Memory B cell (primary cell): ENCODE measurements around the gene GPR152.

Experiments used
- ATAC-seq: fragments of 150-1000 bp; cut with Tn5 transposase; 2 replicates; pipeline ENCODE4 v1.10.0; 2021; ENCODE audit warnings: low read depth, mild to moderate bottlenecking, moderate library complexity
- DNase-seq, 2 donors: peaks; one replicate each; pipeline ENCODE4 v3.0.0; 2022; ENCODE audit warnings: low spot score in 2 of 2
- H3K27ac Mint-ChIP-seq: one replicate; pipeline ENCODE4 v1.8.0; 2022; ENCODE audit warnings: mild to moderate bottlenecking, moderate library complexity, mixed read lengths
- H3K27me3 Mint-ChIP-seq: one replicate; pipeline ENCODE4 v1.8.0; 2022; ENCODE audit warnings: mixed read lengths
- H3K36me3 Mint-ChIP-seq: one replicate; pipeline ENCODE4 v1.8.0; 2022; ENCODE audit warnings: mild to moderate bottlenecking, mixed read lengths
- H3K4me1 Mint-ChIP-seq: one replicate; pipeline ENCODE4 v1.8.0; 2022; ENCODE audit warnings: mixed read lengths
- H3K4me3 Mint-ChIP-seq: one replicate; pipeline ENCODE4 v1.8.0; 2022; ENCODE audit warnings: mild to moderate bottlenecking, moderate library complexity, mixed read lengths
- H3K9me3 Mint-ChIP-seq: one replicate; pipeline ENCODE4 v1.8.0; 2022; ENCODE audit warnings: mixed read lengths

Gene GPR152

GRCh38 chr11:67452141-67452952 lies at the start of gene GPR152:
GPR152 (minus strand) TSS chr11:67452729; CDS start chr11:67452724, 5 bp downstream.
- Mint-ChIP-seq H3K4me3 (no peak within 1 kb of the TSS), H3K9me3 (no peaks in the 10 kb centered on the region), H3K36me3 (no peaks in the 10 kb centered on the region), H3K27ac (no peak within 1 kb of the TSS), H3K27me3 (no peaks in the 10 kb centered on the region), H3K4me1 (peaks cover 28% of the 10 kb centered on the region)
- ATAC-seq: no peak
- DNase-seq: no peak

- Mint-ChIP-seq H3K36me3 (peaks cover 17% of the 10 kb centered on the region), H3K27ac (no peak overlapping the region), H3K9me3 (no peaks in the 10 kb centered on the region), H3K4me3 (no peak overlapping the region), H3K27me3 (no peaks in the 10 kb centered on the region), H3K4me1 (peaks cover 28% of the 10 kb centered on the region)
- DNase-seq: no peak
- ATAC-seq: no peak
Observed at GRCh38 chr11:67501854-67502253, 49.3 kb upstream of the GPR152 start.

GRCh38 chr11:67500831-67501715 lies 48.5 kb upstream of the GPR152 start:
- peaks cover 23% of the 10 kb centered on the region for H3K4me1 Mint-ChIP-seq
- ATAC-seq: no peak
- no peaks in the 10 kb centered on the region for H3K9me3 Mint-ChIP-seq
- H3K36me3 Mint-ChIP-seq: peaks cover 18% of the 10 kb centered on the region
- DNase-seq: no peak
- no peak overlapping the region for H3K27ac Mint-ChIP-seq
- no peak overlapping the region for H3K4me3 Mint-ChIP-seq
- no peaks in the 10 kb centered on the region for H3K27me3 Mint-ChIP-seq

GRCh38 chr11:67500484-67500821 lies 47.9 kb upstream of the GPR152 start:
- H3K36me3 Mint-ChIP-seq: peaks cover 23% of the 10 kb centered on the region
- ATAC-seq (no peak), DNase-seq (no peak)
- no peak overlapping the region for H3K27ac Mint-ChIP-seq
- no peaks in the 10 kb centered on the region for H3K27me3 Mint-ChIP-seq
- H3K4me1 Mint-ChIP-seq: peaks cover 19% of the 10 kb centered on the region
- H3K9me3 Mint-ChIP-seq: no peaks in the 10 kb centered on the region
- no peak overlapping the region for H3K4me3 Mint-ChIP-seq

GRCh38 chr11:67499808-67500483 lies 47.4 kb upstream of the GPR152 start:
- Mint-ChIP-seq H3K4me1 (peaks cover 18% of the 10 kb centered on the region), H3K4me3 (no peak overlapping the region), H3K27ac (no peak overlapping the region), H3K9me3 (no peaks in the 10 kb centered on the region), H3K27me3 (no peaks in the 10 kb centered on the region), H3K36me3 (peaks cover 23% of the 10 kb centered on the region)
- no peak for ATAC-seq
- DNase-seq: no peak

GRCh38 chr11:67498544-67498972 lies 46.0 kb upstream of the GPR152 start:
- Mint-ChIP-seq H3K36me3 (peaks cover 26% of the 10 kb centered on the region), H3K4me1 (peaks cover 13% of the 10 kb centered on the region), H3K27me3 (no peaks in the 10 kb centered on the region), H3K4me3 (no peak overlapping the region), H3K27ac (no peak overlapping the region), H3K9me3 (no peaks in the 10 kb centered on the region)
- ATAC-seq (no peak), DNase-seq (no peak)

GRCh38 chr11:67497656-67498291 lies 45.2 kb upstream of the GPR152 start:
- Mint-ChIP-seq H3K4me1 (peaks cover 7% of the 10 kb centered on the region), H3K27me3 (no peaks in the 10 kb centered on the region), H3K36me3 (peaks cover 23% of the 10 kb centered on the region), H3K9me3 (no peaks in the 10 kb centered on the region), H3K4me3 (no peak overlapping the region), H3K27ac (no peak overlapping the region)
- DNase-seq (no peak), ATAC-seq (no peak)

GRCh38 chr11:67496113-67496512 lies 43.6 kb upstream of the GPR152 start:
- no peaks in the 10 kb centered on the region for H3K9me3 Mint-ChIP-seq
- DNase-seq (no peak), ATAC-seq (no peak)
- H3K27ac Mint-ChIP-seq: no peak overlapping the region
- H3K4me1 Mint-ChIP-seq: peaks cover 5% of the 10 kb centered on the region
- peaks cover 22% of the 10 kb centered on the region for H3K36me3 Mint-ChIP-seq
- H3K27me3 Mint-ChIP-seq: no peaks in the 10 kb centered on the region
- no peak overlapping the region for H3K4me3 Mint-ChIP-seq

- DNase-seq: no peak
- no peaks in the 10 kb centered on the region for H3K27me3 Mint-ChIP-seq
- H3K9me3 Mint-ChIP-seq: no peaks in the 10 kb centered on the region
- peaks cover 18% of the 10 kb centered on the region for H3K36me3 Mint-ChIP-seq
- H3K4me1 Mint-ChIP-seq: peaks cover 5% of the 10 kb centered on the region
- no peak overlapping the region for H3K27ac Mint-ChIP-seq
- no peak overlapping the region for H3K4me3 Mint-ChIP-seq
- ATAC-seq: no peak
Observed at GRCh38 chr11:67495234-67496005, 42.9 kb upstream of the GPR152 start.

- Mint-ChIP-seq H3K27ac (no peak overlapping the region), H3K9me3 (no peaks in the 10 kb centered on the region), H3K27me3 (no peaks in the 10 kb centered on the region), H3K4me3 (no peak overlapping the region), H3K4me1 (peaks cover 8% of the 10 kb centered on the region), H3K36me3 (peaks cover 21% of the 10 kb centered on the region)
- no peak for DNase-seq
- ATAC-seq: no peak
Observed at GRCh38 chr11:67494371-67495233, 42.1 kb upstream of the GPR152 start.

- no peaks in the 10 kb centered on the region for H3K9me3 Mint-ChIP-seq
- H3K27me3 Mint-ChIP-seq: no peaks in the 10 kb centered on the region
- DNase-seq: no peak
- H3K4me3 Mint-ChIP-seq: no peak overlapping the region
- H3K4me1 Mint-ChIP-seq: peaks cover 9% of the 10 kb centered on the region
- no peak overlapping the region for H3K27ac Mint-ChIP-seq
- peaks cover 20% of the 10 kb centered on the region for H3K36me3 Mint-ChIP-seq
- ATAC-seq: no peak
Observed at GRCh38 chr11:67493548-67494370, 41.2 kb upstream of the GPR152 start.
